ENCODE results near the gene GPR63.
"Not testable (repeated sequence)": the region's sequence is repeated elsewhere in the genome, so short reads cannot be mapped to it uniquely, and the experiment has no call there.

GPR63 gene, protein sequence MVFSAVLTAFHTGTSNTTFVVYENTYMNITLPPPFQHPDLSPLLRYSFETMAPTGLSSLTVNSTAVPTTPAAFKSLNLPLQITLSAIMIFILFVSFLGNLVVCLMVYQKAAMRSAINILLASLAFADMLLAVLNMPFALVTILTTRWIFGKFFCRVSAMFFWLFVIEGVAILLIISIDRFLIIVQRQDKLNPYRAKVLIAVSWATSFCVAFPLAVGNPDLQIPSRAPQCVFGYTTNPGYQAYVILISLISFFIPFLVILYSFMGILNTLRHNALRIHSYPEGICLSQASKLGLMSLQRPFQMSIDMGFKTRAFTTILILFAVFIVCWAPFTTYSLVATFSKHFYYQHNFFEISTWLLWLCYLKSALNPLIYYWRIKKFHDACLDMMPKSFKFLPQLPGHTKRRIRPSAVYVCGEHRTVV

DNA sequence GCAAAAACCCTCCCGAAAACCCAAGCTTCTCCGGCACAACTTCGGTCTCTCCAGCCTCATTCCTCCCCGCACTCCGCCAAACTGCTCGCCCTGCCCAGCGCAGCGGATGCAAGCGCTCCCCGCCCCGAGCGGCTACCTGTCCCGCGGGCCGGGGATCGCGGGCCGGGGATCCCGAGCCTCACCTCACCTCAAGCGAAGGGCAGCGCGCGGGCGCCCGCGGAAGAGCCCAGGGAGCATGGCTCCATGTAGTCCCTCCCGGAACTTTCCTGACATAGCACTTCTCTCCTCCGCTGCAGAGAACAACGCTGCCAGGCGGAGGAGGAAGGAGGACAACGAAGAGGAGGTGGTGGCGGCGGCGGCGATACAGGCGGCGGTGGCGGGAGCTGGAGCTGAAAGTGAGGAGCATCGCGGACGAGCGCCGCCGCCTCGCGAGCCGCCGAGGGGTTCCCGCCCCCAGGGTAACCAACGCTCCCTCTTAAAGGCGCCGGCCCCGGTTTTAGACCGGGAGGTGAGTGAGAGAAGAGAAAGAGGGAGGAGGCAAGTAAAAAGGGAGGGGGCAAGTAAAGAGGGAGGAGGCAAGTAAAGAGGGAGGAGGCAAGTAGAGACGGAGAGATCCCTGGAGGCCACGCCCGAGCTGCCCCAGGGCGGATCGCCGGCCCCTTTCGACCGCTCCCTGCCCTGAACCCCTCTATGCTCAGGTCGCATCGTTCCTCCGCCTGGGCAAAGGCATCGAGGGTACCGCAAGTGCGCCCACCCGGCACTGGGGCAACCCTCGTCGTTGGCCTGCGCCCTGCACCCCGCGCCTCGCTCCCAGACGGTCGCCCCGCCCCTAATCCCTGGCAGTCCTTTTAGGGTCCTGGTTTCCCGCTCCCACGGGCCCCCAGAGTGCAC is at the start of gene GPR63:
Gene GPR63, minus strand, starts transcription at position 397 of the 891 bp plus-strand sequence. CDS start 37,746 bp downstream, outside the sequence.
- peaks cover 5 to 11% of the 10 kb centered on the region in 2 donors for H3K4me1 ChIP-seq (ENCODE audit: control insufficient read depth in 1 of 2, insufficient read depth in 2 of 2, low read length in 2 of 2)
- no peak within 1 kb of the TSS for H3K27ac ChIP-seq (ENCODE audit: low read length)
- H3K9me3 ChIP-seq (ENCODE audit: control insufficient read depth in 1 of 2, low read length in 2 of 2): no peaks in the 10 kb centered on the region
- no peaks in the 10 kb centered on the region for H3K27me3 ChIP-seq (ENCODE audit: low read depth, low read length)
- no peaks in the 10 kb centered on the region for H3K36me3 ChIP-seq (ENCODE audit: control insufficient read depth in 1 of 2, insufficient read depth in 2 of 2, low read length in 2 of 2)
- peak within 1 kb of the TSS; percentile 77 to 99 for H3K4me3 ChIP-seq (ENCODE audit: low read depth in 1 of 2, low read length in 2 of 2)

DNA sequence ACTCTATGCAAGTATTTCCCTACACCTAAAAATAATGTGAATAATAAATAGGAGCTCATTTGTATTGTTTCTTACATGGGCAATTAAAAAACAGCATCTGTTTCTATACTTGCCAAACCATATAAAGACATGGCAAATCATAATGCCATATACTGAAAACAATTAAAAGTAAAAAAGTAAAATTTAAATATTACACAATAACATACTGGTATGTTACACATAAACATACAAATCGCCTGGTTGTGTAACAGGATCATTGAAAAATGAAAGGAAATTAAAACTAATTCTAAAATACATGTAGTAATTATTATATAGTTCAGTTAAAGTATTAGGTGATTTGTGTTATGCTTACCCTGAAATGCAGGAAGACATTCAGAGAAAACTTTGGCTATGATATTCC is 49.2 kb upstream of the GPR63 start:
- peaks cover 9 to 18% of the 10 kb centered on the region in 2 donors for H3K36me3 ChIP-seq (ENCODE audit: control insufficient read depth in 1 of 2, insufficient read depth in 2 of 2, low read length in 2 of 2)
- no peaks in the 10 kb centered on the region for H3K27me3 ChIP-seq (ENCODE audit: low read depth, low read length)
- H3K4me1 ChIP-seq (ENCODE audit: control insufficient read depth in 1 of 2, insufficient read depth in 2 of 2, low read length in 2 of 2): no peaks in the 10 kb centered on the region
- H3K9me3 ChIP-seq (ENCODE audit: control insufficient read depth in 1 of 2, low read length in 2 of 2): no peaks in the 10 kb centered on the region
- no peak overlapping the region for H3K4me3 ChIP-seq (ENCODE audit: low read depth in 1 of 2, low read length in 2 of 2)
- H3K27ac ChIP-seq (ENCODE audit: low read length): no peak overlapping the region

DNA sequence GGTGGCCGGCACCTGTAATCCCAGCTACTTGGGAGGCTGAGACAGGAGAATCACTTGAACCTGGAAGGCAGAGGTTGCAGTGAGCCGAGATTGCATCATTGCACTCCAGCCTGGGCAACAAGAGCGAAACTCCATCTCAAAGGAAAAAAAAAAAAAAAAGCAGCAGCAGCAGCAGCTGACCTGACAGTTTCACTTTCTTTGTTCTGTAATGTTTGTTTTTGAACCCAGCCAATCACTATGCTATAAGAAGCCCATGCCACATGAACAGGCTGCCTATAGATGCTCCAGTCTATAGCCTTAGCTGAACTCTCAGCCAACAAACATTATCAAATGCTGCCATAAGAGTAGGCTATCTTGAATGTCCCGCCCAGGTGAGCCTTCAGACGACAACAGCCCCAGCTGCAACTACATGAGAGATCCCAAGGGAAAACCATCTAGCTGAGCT is 47.9 kb upstream of the GPR63 start:
- H3K27me3 ChIP-seq (ENCODE audit: low read depth, low read length); H3K36me3 ChIP-seq (ENCODE audit: control insufficient read depth in 1 of 2, insufficient read depth in 2 of 2, low read length in 2 of 2); H3K4me3 ChIP-seq (ENCODE audit: low read depth in 1 of 2, low read length in 2 of 2); H3K27ac ChIP-seq (ENCODE audit: low read length); H3K4me1 ChIP-seq (ENCODE audit: control insufficient read depth in 1 of 2, insufficient read depth in 2 of 2, low read length in 2 of 2); H3K9me3 ChIP-seq (ENCODE audit: control insufficient read depth in 1 of 2, low read length in 2 of 2): not testable (repeated sequence)

DNA sequence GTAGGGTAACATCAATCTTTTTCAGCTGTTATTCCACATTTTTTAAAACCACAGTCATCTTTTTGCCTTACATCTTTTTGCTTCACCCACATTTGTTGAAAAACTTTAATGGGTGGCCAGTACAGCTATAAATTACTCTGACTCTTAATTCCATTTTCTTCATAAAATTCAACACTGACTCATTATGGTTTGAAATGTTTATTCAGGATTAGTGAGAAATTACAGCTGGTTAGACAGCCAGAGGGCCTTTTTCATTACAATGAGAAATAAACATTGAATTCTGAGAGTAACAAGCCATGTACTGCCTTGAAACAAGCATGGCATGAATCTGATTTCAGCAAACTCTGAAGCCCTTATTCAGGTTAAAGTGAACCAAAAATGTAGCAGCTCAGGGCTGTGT is 40.9 kb upstream of the GPR63 start:
- no peak overlapping the region for H3K27ac ChIP-seq (ENCODE audit: low read length)

DNA sequence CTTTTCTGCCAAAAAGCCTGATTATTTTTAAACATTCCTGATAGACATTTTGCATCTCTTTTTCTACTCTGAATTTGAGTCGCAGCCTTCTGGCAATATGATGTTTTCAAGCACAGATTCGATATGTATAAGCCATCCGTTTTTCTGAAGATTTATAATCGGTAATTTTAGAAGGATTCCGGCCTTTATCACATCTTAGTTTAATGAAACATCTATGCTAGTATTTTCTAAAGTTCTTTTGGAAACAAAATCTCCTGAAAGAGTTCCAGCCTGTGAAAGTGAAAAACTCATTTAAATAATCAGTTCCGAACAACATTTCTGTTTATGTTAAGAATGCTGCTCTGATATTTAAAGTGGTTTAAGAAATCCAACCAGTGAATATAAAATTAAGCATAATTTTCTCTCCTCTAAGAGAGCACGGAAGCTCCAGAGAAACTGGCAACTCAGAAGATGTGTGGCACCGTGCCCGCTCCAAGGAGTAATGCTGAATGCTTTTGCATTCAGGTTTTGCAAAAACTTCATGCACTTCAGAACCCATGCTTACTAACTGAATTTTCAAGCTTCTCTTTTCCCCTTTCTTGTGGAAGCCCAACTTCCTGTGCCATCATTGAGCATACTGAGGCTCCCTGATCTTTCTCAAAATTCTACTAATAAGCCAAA is 39.7 kb upstream of the GPR63 start:
- Histone ChIP-seq H3K4me1 (ENCODE audit: control insufficient read depth in 1 of 2, insufficient read depth in 2 of 2, low read length in 2 of 2) (no peaks in the 10 kb centered on the region), H3K9me3 (ENCODE audit: control insufficient read depth in 1 of 2, low read length in 2 of 2) (no peaks in the 10 kb centered on the region), H3K27me3 (ENCODE audit: low read depth, low read length) (no peaks in the 10 kb centered on the region), H3K4me3 (ENCODE audit: low read depth in 1 of 2, low read length in 2 of 2) (no peak overlapping the region), H3K27ac (ENCODE audit: low read length) (no peak overlapping the region), H3K36me3 (ENCODE audit: control insufficient read depth in 1 of 2, insufficient read depth in 2 of 2, low read length in 2 of 2) (no peaks in the 10 kb centered on the region)

More for the DNA sequence above, 40.9 kb upstream of the GPR63 start:
- Histone ChIP-seq H3K9me3 (ENCODE audit: control insufficient read depth in 1 of 2, low read length in 2 of 2) (no peaks in the 10 kb centered on the region), H3K27me3 (ENCODE audit: low read depth, low read length) (no peaks in the 10 kb centered on the region), H3K36me3 (ENCODE audit: control insufficient read depth in 1 of 2, insufficient read depth in 2 of 2, low read length in 2 of 2) (no peaks in the 10 kb centered on the region), H3K4me3 (ENCODE audit: low read depth in 1 of 2, low read length in 2 of 2) (no peak overlapping the region), H3K4me1 (ENCODE audit: control insufficient read depth in 1 of 2, insufficient read depth in 2 of 2, low read length in 2 of 2) (no peaks in the 10 kb centered on the region)

DNA sequence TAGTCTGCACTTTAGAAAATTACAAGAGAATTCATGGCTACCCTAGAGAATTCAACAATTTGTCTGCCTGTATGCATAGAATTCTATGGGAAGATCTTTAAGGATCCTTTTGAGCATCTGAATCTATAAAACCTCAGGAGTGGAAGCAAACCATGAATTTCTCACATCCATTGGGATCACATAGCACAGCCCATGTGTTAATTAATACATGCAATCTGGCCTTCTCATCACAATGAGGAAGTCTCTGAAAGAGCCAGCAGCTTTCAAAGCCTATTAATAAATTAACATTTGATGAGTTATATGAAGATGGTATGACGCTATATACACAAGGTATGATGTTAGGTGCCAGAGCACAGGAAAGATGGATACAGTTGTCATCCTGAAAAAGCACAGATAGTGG is 35.7 kb upstream of the GPR63 start:
- H3K36me3 ChIP-seq (ENCODE audit: control insufficient read depth in 1 of 2, insufficient read depth in 2 of 2, low read length in 2 of 2): no peaks in the 10 kb centered on the region
- H3K4me1 ChIP-seq (ENCODE audit: control insufficient read depth in 1 of 2, insufficient read depth in 2 of 2, low read length in 2 of 2): no peaks in the 10 kb centered on the region
- H3K27ac ChIP-seq (ENCODE audit: low read length): no peak overlapping the region
- H3K4me3 ChIP-seq (ENCODE audit: low read depth in 1 of 2, low read length in 2 of 2): no peak overlapping the region
- no peaks in the 10 kb centered on the region for H3K9me3 ChIP-seq (ENCODE audit: control insufficient read depth in 1 of 2, low read length in 2 of 2)
- no peaks in the 10 kb centered on the region for H3K27me3 ChIP-seq (ENCODE audit: low read depth, low read length)

DNA sequence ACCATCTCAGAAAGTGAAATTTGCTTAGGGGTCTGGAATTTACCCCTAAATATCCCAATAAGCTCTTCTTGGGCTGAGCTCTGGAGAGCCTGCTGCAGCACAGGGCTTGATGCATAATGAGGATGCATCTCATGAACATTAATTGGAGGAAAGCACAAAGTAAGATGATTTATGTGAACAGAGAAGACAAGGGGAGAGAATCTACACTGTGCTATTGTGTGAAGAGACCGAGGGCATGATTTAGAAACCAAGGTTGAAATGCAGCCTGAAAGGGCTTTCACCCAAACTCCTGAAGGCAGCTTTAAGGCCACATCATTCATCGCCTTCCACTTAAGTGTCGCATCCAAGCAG is 27.8 kb upstream of the GPR63 start:
- no peaks in the 10 kb centered on the region for H3K4me1 ChIP-seq (ENCODE audit: control insufficient read depth in 1 of 2, insufficient read depth in 2 of 2, low read length in 2 of 2)
- no peaks in the 10 kb centered on the region for H3K27me3 ChIP-seq (ENCODE audit: low read depth, low read length)
- H3K36me3 ChIP-seq (ENCODE audit: control insufficient read depth in 1 of 2, insufficient read depth in 2 of 2, low read length in 2 of 2): no peaks in the 10 kb centered on the region
- no peak overlapping the region for H3K27ac ChIP-seq (ENCODE audit: low read length)
- no peaks in the 10 kb centered on the region for H3K9me3 ChIP-seq (ENCODE audit: control insufficient read depth in 1 of 2, low read length in 2 of 2)
- no peak overlapping the region for H3K4me3 ChIP-seq (ENCODE audit: low read depth in 1 of 2, low read length in 2 of 2)

DNA sequence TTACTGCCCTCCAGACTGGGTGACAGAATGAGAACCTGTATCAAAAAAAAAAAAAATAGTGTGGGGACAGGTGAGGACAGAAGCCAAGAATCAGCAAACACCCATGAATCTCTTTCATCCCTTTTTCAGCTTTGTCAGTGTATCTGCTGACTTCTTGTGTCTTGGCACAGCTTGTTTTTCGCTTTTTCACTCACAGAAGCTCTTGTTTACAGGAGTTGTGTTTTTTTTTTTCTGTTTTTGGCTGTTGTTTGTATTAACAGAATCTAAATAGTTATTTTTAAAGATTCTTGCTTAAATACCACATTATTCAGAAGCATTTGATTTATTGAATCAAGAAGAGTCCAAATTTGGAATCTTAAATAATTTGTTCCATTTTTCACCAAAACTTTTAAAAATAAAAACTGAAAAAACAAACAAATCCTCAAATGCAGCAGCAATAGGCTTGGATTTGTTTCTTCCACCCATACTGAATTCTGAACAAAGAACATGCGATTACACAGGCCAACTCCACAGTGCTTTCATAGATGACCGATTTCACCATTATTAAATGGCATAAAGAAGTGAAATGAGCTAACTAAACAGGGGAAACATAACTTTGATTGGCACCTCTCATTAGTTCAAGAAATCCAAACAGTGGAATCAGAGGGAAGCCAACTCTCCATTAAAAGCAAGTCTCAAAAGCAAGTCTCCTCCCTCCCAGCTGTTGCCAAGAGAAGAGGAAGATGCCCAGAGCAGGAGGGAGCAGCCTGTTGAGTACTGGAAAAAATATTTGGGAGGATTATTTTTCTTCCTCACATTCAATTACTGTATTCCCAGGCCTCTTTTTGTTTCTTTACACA is 27.2 kb upstream of the GPR63 start:
- no peak overlapping the region for H3K27ac ChIP-seq (ENCODE audit: low read length)
- no peaks in the 10 kb centered on the region for H3K4me1 ChIP-seq (ENCODE audit: control insufficient read depth in 1 of 2, insufficient read depth in 2 of 2, low read length in 2 of 2)
- no peak overlapping the region for H3K4me3 ChIP-seq (ENCODE audit: low read depth in 1 of 2, low read length in 2 of 2)
- H3K36me3 ChIP-seq (ENCODE audit: control insufficient read depth in 1 of 2, insufficient read depth in 2 of 2, low read length in 2 of 2): no peaks in the 10 kb centered on the region
- no peaks in the 10 kb centered on the region for H3K9me3 ChIP-seq (ENCODE audit: control insufficient read depth in 1 of 2, low read length in 2 of 2)
- H3K27me3 ChIP-seq (ENCODE audit: low read depth, low read length): no peaks in the 10 kb centered on the region

DNA sequence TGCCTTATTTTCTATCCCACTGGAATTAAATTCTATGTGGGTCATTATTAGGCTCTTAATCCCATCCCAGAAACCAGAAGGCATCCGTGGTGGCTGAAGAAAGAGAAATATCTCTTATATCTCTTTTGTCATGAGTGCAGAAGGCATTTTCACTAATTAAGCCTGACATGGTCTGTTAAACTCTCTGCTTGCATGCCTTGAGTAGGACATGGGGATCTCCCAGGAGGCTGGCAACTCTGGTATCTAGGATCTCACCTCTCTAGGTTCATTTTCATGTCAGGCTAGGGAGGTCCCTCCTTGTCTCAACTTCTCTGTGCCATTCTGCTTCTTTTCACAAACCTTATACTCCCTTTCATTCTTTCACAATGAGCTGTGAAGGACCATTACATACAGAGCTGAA is 25.3 kb upstream of the GPR63 start:
- Histone ChIP-seq H3K27me3 (ENCODE audit: low read depth, low read length) (no peaks in the 10 kb centered on the region), H3K27ac (ENCODE audit: low read length) (no peak overlapping the region)

DNA sequence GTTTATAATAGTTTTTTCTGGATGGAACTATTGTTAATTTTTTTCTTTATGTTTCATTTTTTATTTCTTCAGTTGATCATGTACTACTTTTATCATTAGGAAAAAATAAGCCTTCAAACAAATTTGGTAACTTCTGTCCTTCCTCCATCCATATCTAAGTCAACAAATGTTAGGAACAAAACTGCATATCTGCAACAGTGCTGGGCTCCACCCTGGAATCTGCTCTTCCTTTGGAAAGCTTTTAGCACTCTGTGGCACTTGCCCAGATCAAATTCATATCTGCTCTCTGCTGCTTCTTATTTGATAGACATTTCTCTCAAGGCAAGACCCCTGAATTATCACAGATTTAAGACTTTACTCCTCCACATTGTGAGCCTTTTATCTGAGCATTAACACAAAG is 24.3 kb upstream of the GPR63 start:
- H3K27me3 ChIP-seq (ENCODE audit: low read depth, low read length): no peaks in the 10 kb centered on the region
- no peak overlapping the region for H3K4me3 ChIP-seq (ENCODE audit: low read depth in 1 of 2, low read length in 2 of 2)
- H3K36me3 ChIP-seq (ENCODE audit: control insufficient read depth in 1 of 2, insufficient read depth in 2 of 2, low read length in 2 of 2): no peaks in the 10 kb centered on the region
- no peaks in the 10 kb centered on the region for H3K9me3 ChIP-seq (ENCODE audit: control insufficient read depth in 1 of 2, low read length in 2 of 2)
- H3K27ac ChIP-seq (ENCODE audit: low read length): no peak overlapping the region
- H3K4me1 ChIP-seq (ENCODE audit: control insufficient read depth in 1 of 2, insufficient read depth in 2 of 2, low read length in 2 of 2): no peaks in the 10 kb centered on the region

More for the DNA sequence above, 25.3 kb upstream of the GPR63 start:
- Histone ChIP-seq H3K4me3 (ENCODE audit: low read depth in 1 of 2, low read length in 2 of 2) (no peak overlapping the region), H3K9me3 (ENCODE audit: control insufficient read depth in 1 of 2, low read length in 2 of 2) (no peaks in the 10 kb centered on the region), H3K36me3 (ENCODE audit: control insufficient read depth in 1 of 2, insufficient read depth in 2 of 2, low read length in 2 of 2) (no peaks in the 10 kb centered on the region), H3K4me1 (ENCODE audit: control insufficient read depth in 1 of 2, insufficient read depth in 2 of 2, low read length in 2 of 2) (no peaks in the 10 kb centered on the region)
